Stimulated activated CD4-positive, alpha-beta T cell treated with anti-CD3 and anti-CD28 coated beads, Interleukin-15, amount 100 ng/mL, for 24 hours (primary cell): ENCODE results near the gene RAP1A.
"Not testable (repeated sequence)": the region's sequence is repeated elsewhere in the genome, so short reads cannot be mapped to it uniquely, and the experiment has no call there.

Experiments used
- DNase-seq: peaks from one replicate; pipeline ENCODE4 v3.0.0-alpha.2; 2020

Gene RAP1A

GRCh38 chr1:111671852-111672251, 52.3 kb downstream of the RAP1A start:
- no peak for DNase-seq

DNA sequence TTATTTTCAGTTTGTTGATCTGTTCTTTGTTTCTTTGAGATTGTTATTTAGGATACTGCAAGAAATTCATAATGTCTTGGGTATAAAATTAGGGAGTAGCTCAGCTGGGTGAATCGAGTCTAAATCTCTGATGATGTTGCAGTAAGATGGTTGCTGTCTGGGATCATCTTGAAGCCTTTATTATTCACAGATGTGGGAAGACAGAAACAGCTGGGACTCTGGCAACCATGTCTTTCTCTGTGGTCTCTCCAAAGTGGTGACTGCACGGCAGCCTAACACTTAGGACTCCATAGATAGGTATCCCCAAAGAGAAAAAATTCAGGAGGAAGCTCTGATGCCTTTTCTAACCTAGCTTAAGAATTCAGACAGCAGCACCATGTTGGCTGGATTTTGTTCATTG, 52.7 kb downstream of the RAP1A start:
- DNase-seq, result no peak

- DNase-seq, result no peak
Observed at GRCh38 chr1:111677604-111678003, 58.0 kb downstream of the RAP1A start.

GRCh38 chr1:111679541-111679940, 60.0 kb downstream of the RAP1A start:
- no peak for DNase-seq

DNA sequence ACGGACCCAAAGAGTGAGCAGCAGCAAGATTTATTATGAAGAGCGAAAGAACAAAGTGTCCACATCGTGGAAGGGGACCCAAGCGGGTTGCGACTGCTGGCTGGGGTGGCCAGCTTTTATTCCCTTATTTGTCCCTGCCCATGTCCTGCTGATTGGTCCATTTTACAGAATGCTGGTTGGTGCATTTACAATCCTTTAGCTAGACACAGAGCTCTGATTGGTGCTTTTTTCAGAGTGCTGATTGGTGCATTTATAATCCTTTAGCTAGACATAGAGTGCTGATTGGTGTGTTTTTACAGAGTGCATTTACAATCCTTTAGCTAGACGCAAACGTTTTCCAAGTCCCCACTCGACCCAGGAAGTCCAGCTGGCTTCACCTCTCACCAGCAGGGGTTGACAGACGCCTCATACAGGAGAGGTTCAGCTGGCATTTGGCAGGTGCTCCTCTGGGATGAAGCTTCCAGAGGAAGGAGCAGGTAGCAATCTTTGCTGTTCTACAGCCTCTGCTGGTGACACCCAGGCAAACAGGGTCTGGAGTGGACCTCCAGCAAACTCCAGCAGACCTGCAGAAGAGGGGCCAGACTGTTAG, 60.7 kb downstream of the RAP1A start:
- DNase-seq, result not testable (repeated sequence)

DNA sequence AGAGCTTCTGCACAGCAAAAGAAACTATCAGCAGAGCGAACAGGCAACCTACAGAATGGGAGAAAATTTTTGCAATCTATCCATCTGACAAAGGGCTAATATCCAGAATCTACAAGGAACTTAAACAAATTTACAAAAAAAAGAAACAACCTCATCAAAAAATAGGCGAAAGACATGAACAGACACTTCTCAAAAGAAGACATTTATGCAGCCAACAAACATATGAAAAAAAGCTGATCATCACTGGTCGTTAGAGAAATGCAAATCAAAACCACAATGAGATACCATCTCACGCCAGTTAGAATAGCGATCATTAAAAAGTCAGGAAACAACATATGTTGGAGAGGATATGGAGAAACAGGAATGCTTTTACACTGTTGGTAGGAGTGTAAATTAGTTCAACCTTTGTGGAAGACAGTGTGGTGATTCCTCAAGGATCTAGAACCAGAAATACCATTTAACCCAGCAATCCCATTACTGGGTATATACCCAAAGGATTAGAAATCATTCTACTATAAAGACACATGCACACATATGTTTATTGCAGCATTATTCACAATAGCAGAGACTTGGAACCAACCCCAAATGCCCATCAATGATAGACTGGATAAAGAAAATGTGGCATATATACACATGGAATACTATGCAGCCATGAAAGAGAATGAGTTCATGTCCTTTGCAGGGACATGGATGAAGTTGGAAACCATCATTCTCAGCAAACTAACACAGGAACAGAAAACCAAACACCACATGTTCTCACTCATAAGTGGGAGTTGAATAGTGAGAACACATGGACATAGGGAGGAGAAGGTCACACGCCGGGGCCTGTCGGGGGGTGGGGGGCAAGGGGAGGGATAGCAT, 65.9 kb downstream of the RAP1A start:
- DNase-seq, result not testable (repeated sequence)

DNA sequence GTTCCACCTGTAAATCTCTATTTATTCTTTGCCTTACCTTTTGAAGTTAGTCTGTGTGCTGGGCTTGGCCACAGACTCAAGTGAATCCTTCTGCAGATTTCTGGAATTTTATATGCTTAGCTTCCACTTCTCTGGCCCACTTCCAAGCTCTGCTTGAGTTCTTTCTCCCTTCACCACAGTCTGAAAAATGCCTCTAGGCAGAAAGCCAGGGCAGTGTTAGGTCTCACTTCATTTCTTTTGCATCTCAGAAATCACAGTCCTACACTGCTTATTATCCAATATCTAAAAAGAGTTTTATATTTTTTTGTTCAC, 70.7 kb downstream of the RAP1A start:
- no peak for DNase-seq

DNA sequence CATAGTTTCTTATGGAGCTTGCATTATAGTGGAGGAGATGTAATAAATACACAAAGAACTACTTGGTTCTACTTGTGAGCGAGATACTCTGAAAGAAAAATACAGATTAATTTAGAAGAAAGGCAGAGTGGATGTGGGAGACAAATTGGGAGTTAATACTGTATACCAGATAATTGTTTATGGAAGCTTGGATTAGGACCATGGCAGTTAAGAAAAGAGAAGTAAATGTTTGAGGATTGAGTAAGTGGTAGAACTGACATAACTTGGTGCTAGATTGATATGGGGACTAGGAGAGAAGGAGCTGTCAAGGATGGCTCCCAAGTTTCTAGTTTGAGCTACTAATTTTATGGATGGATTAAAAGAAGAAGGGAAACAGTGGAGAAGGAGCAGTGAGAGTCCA, 72.3 kb downstream of the RAP1A start:
- DNase-seq, result no peak

- no peak for DNase-seq
Observed at GRCh38 chr1:111695801-111696200, 76.2 kb downstream of the RAP1A start.

- DNase-seq, result no peak
Observed at GRCh38 chr1:111696330-111696729, 76.7 kb downstream of the RAP1A start.

GRCh38 chr1:111699268-111699667, 79.7 kb downstream of the RAP1A start:
- DNase-seq, result no peak

DNA sequence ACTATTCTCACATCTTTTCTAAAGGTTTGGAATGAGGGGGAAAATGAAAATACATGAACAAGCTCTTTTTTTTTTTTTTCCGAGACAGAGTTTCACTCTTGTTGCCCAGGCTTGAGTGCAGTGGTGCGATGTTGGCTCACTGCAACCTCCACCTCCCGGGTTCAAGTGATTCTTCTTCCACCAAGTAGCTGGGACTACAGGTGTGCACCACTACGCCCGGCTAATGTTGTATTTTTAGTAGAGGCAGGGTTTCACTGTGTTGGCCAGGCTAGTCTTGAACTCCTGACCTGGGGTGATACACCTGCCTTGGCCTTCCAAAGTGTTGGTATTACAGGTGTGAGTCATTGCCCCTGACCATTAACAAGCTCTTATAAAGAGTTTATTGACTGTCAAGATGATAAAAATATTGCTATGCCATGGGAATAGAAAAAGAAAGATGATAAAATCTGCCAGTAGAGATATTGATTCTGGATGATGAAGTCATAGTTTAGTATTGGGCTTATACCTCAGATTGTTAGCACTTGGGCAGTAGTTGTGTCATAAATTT, 83.0 kb downstream of the RAP1A start:
- no peak for DNase-seq

GRCh38 chr1:111704240-111704639, 84.7 kb downstream of the RAP1A start:
- DNase-seq, result no peak

DNA sequence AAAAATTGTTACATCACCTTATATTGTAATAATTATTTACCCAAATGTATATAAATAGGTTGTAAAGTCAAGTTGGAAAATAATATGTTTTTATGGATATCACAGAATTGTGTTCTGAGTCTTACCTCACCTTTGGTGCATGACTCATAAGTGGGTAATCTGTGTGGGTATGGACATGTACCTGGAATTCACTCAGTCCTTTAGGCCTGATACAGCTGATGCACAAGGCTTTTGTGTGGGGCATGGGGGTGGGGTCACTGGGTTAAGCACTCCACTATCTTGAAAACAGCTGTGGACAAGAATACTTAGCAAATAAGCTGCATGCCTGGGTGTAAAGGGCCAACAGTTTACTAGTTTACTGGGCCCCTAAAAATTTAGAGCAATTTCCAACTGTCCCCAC, 85.2 kb downstream of the RAP1A start:
- DNase-seq, result no peak

DNA sequence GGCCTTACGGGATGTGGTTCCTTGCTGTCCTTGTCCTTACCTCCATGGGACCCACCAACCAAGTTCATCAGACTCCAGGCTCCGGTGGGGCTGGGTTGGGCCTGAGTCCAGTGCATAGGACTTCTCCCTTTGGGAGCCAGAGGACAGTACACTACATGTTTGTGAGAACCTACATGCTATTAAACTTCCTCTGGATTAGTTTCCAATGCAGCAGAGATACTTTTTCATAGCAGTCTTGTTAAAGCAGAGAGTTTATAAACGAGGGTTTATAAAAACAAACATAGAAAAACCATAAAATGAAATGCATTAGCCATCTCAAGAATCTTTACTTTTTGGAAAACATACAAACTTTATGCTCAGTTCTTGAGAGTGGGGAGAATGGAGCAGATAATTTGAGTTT, 86.3 kb downstream of the RAP1A start:
- no peak for DNase-seq

DNA sequence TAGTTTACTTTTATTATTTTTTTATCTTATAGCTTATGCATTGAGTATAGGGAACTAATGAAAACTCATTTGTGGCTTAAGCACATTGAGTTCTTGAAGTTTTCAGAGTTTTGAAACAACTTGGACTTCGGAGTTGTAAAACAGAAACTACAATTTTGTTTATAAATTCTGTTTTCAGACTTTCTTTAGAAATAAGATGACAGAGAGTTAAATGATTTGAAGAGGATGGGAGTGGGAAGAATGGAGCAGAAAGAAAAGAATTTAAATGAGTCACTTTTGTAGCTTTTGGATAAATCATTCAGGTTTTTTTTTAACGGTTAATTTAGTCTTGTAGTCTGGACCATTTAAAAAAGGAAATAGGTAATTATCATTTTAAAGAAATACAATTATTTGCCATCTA, 87.3 kb downstream of the RAP1A start:
- no peak for DNase-seq

GRCh38 chr1:111707906-111708305, 88.3 kb downstream of the RAP1A start:
- DNase-seq, result no peak

DNA sequence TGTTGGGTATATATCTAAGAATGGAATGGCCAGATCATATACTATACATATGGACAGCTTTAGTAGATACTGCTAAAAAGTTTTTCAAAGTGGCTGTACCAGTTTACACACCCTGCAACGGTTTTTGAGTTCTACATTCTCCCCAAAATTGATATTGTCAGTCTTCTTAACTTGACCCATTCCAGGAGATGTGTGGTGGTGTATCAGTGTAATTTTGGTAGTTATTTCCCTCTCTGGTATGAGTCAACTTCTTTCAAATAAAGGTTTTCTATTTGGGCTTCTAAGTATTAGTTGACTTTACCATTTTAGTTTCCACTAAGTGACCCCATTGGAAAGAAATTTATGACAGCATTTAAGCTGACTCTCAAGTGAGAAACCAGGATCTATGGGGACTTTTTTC, 90.4 kb downstream of the RAP1A start:
- no peak for DNase-seq

DNA sequence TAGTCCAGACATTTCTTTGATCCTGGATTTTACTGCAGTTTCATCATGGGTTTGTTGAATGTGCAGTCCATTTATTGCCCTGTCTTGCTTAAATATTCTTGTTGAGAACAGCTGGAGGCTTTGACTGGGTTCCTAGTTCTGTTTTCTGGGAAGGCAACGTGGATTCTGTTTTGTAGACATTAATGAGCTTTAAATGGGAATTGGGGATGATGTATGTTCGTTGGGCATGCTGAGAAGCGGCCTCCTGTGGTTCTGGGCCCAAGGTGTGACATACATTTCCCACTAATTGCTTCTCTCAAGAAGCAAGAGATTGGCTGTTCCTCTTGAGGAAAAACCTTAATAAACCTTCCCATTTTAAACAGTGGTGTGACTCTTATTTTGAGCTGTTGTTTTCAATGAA, 96.7 kb downstream of the RAP1A start:
- DNase-seq, result no peak

DNA sequence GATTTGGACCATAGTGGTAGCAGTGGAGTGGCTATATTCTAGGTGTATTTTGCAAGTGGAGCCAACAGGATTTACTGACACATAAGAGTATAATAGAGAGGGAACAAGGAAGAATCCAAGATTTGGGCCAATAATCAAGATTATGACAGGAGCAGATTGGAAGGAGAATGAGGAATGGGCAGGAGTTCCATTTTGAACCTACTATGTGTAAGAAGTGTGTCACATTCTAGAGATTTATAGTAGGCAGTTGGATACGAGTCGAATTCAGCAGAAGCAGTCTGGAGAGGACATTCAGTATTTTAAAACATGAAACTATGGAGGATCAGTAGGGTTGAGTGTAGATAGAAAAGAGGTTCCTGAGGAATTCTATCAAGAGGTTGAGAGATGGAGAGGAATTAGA, 97.9 kb downstream of the RAP1A start:
- DNase-seq, result no peak

GRCh38 chr1:111719135-111719534, 99.5 kb downstream of the RAP1A start:
- DNase-seq, result no peak

GRCh38 chr1:111719674-111720132, 100.1 kb downstream of the RAP1A start:
- DNase-seq, result no peak

GRCh38 chr1:111720274-111720976, 100.8 kb downstream of the RAP1A start:
- DNase-seq, result no peak
